GM23338 (cell line): Measurements from ENCODE around the gene PCDHB13. TPM values are rescaled to one million over a fixed set of nuclear protein-coding genes. Genes with fewer than 3 reads are reported as not detected.
"Not testable (repeated sequence)": the region's sequence is repeated elsewhere in the genome, so short reads cannot be mapped to it uniquely, and the experiment has no call there.

Source experiments
- ATAC-seq: fragments of 200-7000 bp; cut with Tn5 transposase; 3 replicates; pipeline ENCODE4 v1.9.1; 2020
- DNase-seq: peaks from one replicate; pipeline ENCODE4 v3.0.0-alpha.2; 2015; ENCODE audit warnings: low spot score
- H2AFZ ChIP-seq: fragments of 200-600 bp; sonication (generic); 2 replicates; pipeline ENCODE4 v1.8.0; 2016; ENCODE audit warnings: antibody characterized with exemption, mild to moderate bottlenecking, moderate library complexity
- H3F3A ChIP-seq: fragments of 200-600 bp; sonication (generic); replicated peaks from 2 replicates; pipeline ENCODE4 v1.8.0; 2017; ENCODE audit warnings: antibody characterized with exemption, mixed run types, low read depth
- H3K27ac ChIP-seq: fragments of 200-600 bp; sonication (generic); 2 replicates; pipeline ENCODE4 v1.6.1; 2016; ENCODE audit warnings: low read depth
- H3K27me3 ChIP-seq: fragments of 200-600 bp; sonication (generic); 2 replicates; pipeline ENCODE4 v1.8.0; 2016; ENCODE audit warnings: mild to moderate bottlenecking, mixed run types, moderate library complexity; ENCODE audit not compliant: insufficient read depth
- H3K36me3 ChIP-seq: fragments of 200-600 bp; sonication (generic); 2 replicates; pipeline ENCODE4 v1.8.0; 2016; ENCODE audit warnings: mild to moderate bottlenecking; ENCODE audit not compliant: insufficient read depth
- H3K4me1 ChIP-seq: fragments of 200-600 bp; sonication (generic); 2 replicates; pipeline ENCODE4 v1.8.0; 2016; ENCODE audit warnings: mild to moderate bottlenecking, moderate library complexity; ENCODE audit not compliant: insufficient read depth
- H3K4me2 ChIP-seq: fragments of 200-600 bp; sonication (generic); 2 replicates; pipeline ENCODE4 v1.7.1; 2017; ENCODE audit warnings: mixed run types
- H3K4me3 ChIP-seq: fragments of 200-600 bp; sonication (generic); 2 replicates; pipeline ENCODE4 v1.6.1; 2016; ENCODE audit warnings: mixed run types
- H3K79me2 ChIP-seq: fragments of 200-600 bp; sonication (generic); replicated peaks from 2 replicates; pipeline ENCODE4 v1.8.0; 2017; ENCODE audit warnings: mild to moderate bottlenecking; ENCODE audit not compliant: insufficient read depth
- H3K9me2 ChIP-seq: fragments of 200-600 bp; sonication (generic); 2 replicates; pipeline ENCODE4 v1.8.0; 2017; ENCODE audit not compliant: insufficient read depth
- H4K20me1 ChIP-seq: fragments of 200-600 bp; sonication (generic); replicated peaks from 2 replicates; pipeline ENCODE4 v1.8.0; 2017; ENCODE audit warnings: mild to moderate bottlenecking; ENCODE audit not compliant: insufficient read depth
- H3K27ac Mint-ChIP-seq: 2 replicates; pipeline ENCODE4 v1.8.0; 2020; ENCODE audit warnings: inconsistent platforms, mild to moderate bottlenecking, moderate library complexity, mixed read lengths
- H3K27me3 Mint-ChIP-seq: 3 replicates; pipeline ENCODE4 v1.8.0; 2022; ENCODE audit warnings: low read depth, mild to moderate bottlenecking, moderate library complexity, mixed read lengths, inconsistent platforms; ENCODE audit not compliant: insufficient read depth, poor library complexity
- H3K36me3 Mint-ChIP-seq: 3 replicates; pipeline ENCODE4 v1.8.0; 2021; ENCODE audit warnings: low read depth, mild to moderate bottlenecking, inconsistent platforms, moderate library complexity, mixed read lengths
- H3K4me1 Mint-ChIP-seq: 3 replicates; pipeline ENCODE4 v1.8.0; 2020; ENCODE audit warnings: mild to moderate bottlenecking, inconsistent platforms, mixed read lengths
- H3K4me3 Mint-ChIP-seq: 3 replicates; pipeline ENCODE4 v1.8.0; 2021; ENCODE audit warnings: moderate library complexity, mild to moderate bottlenecking, inconsistent platforms, mixed read lengths
- H3K9me3 Mint-ChIP-seq: 3 replicates; pipeline ENCODE4 v1.8.0; 2020; ENCODE audit warnings: moderate library complexity, mild to moderate bottlenecking, inconsistent platforms, mixed read lengths
- polyA plus RNA-seq: library from polyadenylated mRNA; unstranded; fragments of >200 nt; fragmentation: Nextera tagmentation; extraction: Ambion mirVana; gene quantifications from 2 replicates; pipeline ENCODE4 v1.2.1, GENCODE V29; 2016
- total RNA-seq: library from RNA; depleted of rRNA; stranded (reverse); fragments of >200 nt; shearing (Covaris generic); gene quantifications from 2 replicates; pipeline ENCODE4 v1.2.3, GENCODE V29; 2014
- TF ChIP-seq, protein P1 (sequence below): fragments of 250-450 bp; sonication (Bioruptor Pico); IDR thresholded peaks from 2 replicates; pipeline ENCODE4 v1.5.0; 2020; ENCODE audit warnings: mild to moderate bottlenecking, moderate library complexity

Gene PCDHB13
- total and polyA plus RNA-seq, 2 experiments from 2014 or later, result 1.1 to 3.5 TPM

DNA sequence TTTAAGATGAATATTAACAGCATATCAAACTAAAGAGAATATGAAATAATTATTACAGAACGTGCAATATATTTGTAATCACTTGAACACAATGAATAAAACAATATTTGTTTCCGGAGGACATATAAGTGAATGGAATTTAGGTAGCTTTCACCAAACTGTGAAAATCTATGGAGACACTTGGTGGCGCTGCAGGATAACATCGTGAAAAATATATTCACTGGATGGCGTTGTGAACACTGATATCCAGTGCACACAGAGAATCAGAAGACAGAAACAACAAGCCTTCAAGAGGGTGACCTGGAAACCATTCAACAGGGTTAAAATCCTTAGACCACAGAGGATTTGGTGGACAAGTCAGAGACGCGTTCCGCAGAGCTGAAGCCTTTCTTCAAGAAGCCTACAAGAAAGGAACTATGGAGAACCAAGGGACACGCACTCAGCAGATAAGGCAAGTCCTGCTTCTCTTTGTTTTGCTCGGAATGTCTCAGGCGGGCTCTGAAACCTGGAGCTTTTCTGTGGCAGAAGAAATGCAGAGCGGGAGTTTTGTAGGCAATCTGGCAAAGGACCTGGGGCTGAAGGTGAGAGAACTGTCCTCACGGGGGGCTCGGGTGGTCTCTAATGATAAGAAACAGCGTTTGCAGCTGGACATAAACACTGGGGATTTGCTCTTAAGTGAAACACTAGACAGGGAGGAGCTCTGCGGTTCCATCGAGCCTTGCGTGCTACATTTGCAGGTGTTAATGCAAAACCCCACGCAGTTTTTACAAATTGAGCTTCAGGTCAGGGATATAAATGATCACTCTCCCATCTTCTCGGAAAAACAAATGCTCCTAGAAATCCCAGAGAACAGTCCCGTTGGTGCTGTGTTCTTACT, 14.1 kb upstream of the PCDHB13 start, which contains the start of gene PCDHB11 (continued):
- TF ChIP-seq, protein P1, sequence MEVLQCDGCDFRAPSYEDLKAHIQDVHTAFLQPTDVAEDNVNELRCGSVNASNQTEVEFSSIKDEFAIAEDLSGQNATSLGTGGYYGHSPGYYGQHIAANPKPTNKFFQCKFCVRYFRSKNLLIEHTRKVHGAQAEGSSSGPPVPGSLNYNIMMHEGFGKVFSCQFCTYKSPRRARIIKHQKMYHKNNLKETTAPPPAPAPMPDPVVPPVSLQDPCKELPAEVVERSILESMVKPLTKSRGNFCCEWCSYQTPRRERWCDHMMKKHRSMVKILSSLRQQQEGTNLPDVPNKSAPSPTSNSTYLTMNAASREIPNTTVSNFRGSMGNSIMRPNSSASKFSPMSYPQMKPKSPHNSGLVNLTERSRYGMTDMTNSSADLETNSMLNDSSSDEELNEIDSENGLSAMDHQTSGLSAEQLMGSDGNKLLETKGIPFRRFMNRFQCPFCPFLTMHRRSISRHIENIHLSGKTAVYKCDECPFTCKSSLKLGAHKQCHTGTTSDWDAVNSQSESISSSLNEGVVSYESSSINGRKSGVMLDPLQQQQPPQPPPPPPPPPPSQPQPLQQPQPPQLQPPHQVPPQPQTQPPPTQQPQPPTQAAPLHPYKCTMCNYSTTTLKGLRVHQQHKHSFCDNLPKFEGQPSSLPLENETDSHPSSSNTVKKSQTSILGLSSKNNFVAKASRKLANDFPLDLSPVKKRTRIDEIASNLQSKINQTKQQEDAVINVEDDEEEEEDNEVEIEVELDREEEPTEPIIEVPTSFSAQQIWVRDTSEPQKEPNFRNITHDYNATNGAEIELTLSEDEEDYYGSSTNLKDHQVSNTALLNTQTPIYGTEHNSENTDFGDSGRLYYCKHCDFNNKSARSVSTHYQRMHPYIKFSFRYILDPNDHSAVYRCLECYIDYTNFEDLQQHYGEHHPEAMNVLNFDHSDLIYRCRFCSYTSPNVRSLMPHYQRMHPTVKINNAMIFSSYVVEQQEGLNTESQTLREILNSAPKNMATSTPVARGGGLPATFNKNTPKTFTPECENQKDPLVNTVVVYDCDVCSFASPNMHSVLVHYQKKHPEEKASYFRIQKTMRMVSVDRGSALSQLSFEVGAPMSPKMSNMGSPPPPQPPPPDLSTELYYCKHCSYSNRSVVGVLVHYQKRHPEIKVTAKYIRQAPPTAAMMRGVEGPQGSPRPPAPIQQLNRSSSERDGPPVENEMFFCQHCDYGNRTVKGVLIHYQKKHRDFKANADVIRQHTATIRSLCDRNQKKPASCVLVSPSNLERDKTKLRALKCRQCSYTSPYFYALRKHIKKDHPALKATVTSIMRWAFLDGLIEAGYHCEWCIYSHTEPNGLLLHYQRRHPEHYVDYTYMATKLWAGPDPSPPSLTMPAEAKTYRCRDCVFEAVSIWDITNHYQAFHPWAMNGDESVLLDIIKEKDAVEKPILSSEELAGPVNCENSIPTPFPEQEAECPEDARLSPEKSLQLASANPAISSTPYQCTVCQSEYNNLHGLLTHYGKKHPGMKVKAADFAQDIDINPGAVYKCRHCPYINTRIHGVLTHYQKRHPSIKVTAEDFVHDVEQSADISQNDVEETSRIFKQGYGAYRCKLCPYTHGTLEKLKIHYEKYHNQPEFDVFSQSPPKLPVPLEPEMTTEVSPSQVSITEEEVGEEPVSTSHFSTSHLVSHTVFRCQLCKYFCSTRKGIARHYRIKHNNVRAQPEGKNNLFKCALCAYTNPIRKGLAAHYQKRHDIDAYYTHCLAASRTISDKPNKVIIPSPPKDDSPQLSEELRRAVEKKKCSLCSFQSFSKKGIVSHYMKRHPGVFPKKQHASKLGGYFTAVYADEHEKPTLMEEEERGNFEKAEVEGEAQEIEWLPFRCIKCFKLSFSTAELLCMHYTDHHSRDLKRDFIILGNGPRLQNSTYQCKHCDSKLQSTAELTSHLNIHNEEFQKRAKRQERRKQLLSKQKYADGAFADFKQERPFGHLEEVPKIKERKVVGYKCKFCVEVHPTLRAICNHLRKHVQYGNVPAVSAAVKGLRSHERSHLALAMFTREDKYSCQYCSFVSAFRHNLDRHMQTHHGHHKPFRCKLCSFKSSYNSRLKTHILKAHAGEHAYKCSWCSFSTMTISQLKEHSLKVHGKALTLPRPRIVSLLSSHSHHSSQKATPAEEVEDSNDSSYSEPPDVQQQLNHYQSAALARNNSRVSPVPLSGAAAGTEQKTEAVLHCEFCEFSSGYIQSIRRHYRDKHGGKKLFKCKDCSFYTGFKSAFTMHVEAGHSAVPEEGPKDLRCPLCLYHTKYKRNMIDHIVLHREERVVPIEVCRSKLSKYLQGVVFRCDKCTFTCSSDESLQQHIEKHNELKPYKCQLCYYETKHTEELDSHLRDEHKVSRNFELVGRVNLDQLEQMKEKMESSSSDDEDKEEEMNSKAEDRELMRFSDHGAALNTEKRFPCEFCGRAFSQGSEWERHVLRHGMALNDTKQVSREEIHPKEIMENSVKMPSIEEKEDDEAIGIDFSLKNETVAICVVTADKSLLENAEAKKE, result no peak

DNA sequence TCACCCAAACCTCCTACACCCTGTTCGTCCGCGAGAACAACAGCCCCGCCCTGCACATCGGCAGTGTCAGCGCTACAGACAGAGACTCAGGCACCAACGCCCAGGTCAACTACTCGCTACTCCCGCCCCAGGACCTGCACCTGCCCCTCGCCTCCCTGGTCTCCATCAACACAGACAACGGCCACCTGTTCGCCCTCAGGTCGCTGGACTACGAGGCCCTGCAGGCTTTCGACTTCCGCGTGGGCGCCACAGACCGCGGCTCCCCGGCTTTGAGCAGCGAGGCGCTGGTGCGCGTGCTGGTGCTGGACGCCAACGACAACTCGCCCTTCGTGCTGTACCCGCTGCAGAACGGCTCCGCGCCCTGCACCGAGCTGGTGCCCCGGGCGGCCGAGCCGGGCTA, 12.6 kb upstream of the PCDHB13 start:
- not testable (repeated sequence) for ATAC-seq, H3K4me2 ChIP-seq, DNase-seq, H3K36me3 ChIP-seq, H3K79me2 ChIP-seq, H3K4me1 ChIP-seq, H3K27ac ChIP-seq, H3K27me3 Mint-ChIP-seq, H3K27me3 ChIP-seq, H3F3A ChIP-seq, H3K27ac Mint-ChIP-seq, H3K4me1 Mint-ChIP-seq, H3K4me3 ChIP-seq, H3K4me3 Mint-ChIP-seq, H2AFZ ChIP-seq, H4K20me1 ChIP-seq, H3K9me2 ChIP-seq
- Mint-ChIP-seq H3K36me3 (peaks cover 10% of the 10 kb centered on the region), H3K9me3 (peaks cover 30% of the 10 kb centered on the region)

DNA sequence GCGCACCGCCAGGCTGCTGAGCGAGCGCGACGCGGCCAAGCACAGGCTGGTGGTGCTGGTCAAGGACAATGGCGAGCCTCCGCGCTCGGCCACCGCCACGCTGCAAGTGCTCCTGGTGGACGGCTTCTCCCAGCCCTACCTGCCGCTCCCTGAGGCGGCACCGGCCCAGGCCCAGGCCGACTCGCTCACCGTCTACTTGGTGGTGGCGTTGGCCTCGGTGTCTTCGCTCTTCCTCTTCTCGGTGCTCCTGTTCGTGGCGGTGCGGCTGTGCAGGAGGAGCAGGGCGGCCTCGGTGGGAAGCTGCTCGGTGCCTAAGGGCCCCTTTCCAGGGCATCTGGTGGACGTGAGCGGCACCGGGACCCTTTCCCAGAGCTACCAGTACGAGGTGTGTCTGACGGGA, 12.1 kb upstream of the PCDHB13 start:
- H3K79me2 ChIP-seq, H3K36me3 ChIP-seq, H3K4me1 Mint-ChIP-seq, H3K27me3 Mint-ChIP-seq, H3K27ac ChIP-seq, H3K4me1 ChIP-seq, H3K27ac Mint-ChIP-seq, H4K20me1 ChIP-seq, DNase-seq, H3F3A ChIP-seq, H3K4me3 Mint-ChIP-seq, H3K4me2 ChIP-seq, H3K9me2 ChIP-seq, H3K36me3 Mint-ChIP-seq, H2AFZ ChIP-seq, ATAC-seq, H3K4me3 ChIP-seq, H3K27me3 ChIP-seq: not testable (repeated sequence)
- peaks cover 25% of the 10 kb centered on the region for H3K9me3 Mint-ChIP-seq
